Mesendoderm (in vitro differentiated cells): Measurements from ENCODE around the gene TSSC4.

Experiments used
- DNase-seq: peaks from one replicate; pipeline ENCODE4 v3.0.0; 2013
- H2AK5ac ChIP-seq: 2 replicates; pipeline ENCODE4 v1.6.1; 2013; ENCODE audit warnings: low read length, inconsistent platforms
- H2BK120ac ChIP-seq: 2 replicates; pipeline ENCODE4 v1.6.1; 2013; ENCODE audit warnings: low read depth, mild to moderate bottlenecking, low read length, moderate library complexity, mixed read lengths
- H2BK15ac ChIP-seq: replicated peaks from 2 replicates; pipeline ENCODE4 v1.6.1; 2013; ENCODE audit warnings: low read depth, mild to moderate bottlenecking, moderate library complexity
- H2BK5ac ChIP-seq: 2 replicates; pipeline ENCODE4 v1.6.1; 2013; ENCODE audit warnings: low read length, inconsistent platforms
- H3K18ac ChIP-seq: 2 replicates; pipeline ENCODE4 v1.6.1; 2013; ENCODE audit warnings: mild to moderate bottlenecking, low read length, mixed read lengths
- H3K23ac ChIP-seq: one replicate; pipeline ENCODE4 v1.6.1; 2013; ENCODE audit warnings: low read length
- H3K27ac ChIP-seq: 2 replicates; pipeline ENCODE4 v1.5.1; 2013; ENCODE audit warnings: low read depth, mild to moderate bottlenecking, inconsistent platforms, low read length, moderate library complexity
- H3K27me3 ChIP-seq: 2 replicates; pipeline ENCODE4 v1.6.1; 2013; ENCODE audit warnings: low read length, control low read depth, mild to moderate bottlenecking, inconsistent platforms; ENCODE audit not compliant: insufficient read depth, poor library complexity
- H3K36me3 ChIP-seq: 2 replicates; pipeline ENCODE4 v1.6.1; 2013; ENCODE audit warnings: low read length, inconsistent platforms; ENCODE audit not compliant: control insufficient read depth, insufficient read depth
- H3K4ac ChIP-seq: one replicate; pipeline ENCODE4 v1.6.1; 2013; ENCODE audit warnings: low read depth, mild to moderate bottlenecking, low read length, moderate library complexity
- H3K4me1 ChIP-seq: 2 replicates; pipeline ENCODE4 v1.6.1; 2013; ENCODE audit warnings: low read depth, low read length, inconsistent platforms; ENCODE audit not compliant: control insufficient read depth
- H3K4me2 ChIP-seq: 2 replicates; pipeline ENCODE4 v1.6.1; 2013; ENCODE audit warnings: low read length
- H3K4me3 ChIP-seq: 2 replicates; pipeline ENCODE4 v1.5.1; 2013; ENCODE audit warnings: mild to moderate bottlenecking, low read length
- H3K56ac ChIP-seq: one replicate; pipeline ENCODE4 v1.6.1; 2013; ENCODE audit warnings: low read length
- H3K79me1 ChIP-seq: 2 replicates; pipeline ENCODE4 v1.6.1; 2013; ENCODE audit warnings: low read length, inconsistent platforms
- H3K79me2 ChIP-seq: 2 replicates; pipeline ENCODE4 v1.6.1; 2013; ENCODE audit warnings: mild to moderate bottlenecking, low read length; ENCODE audit not compliant: control insufficient read depth, insufficient read depth
- H3K9ac ChIP-seq: 2 replicates; pipeline ENCODE4 v1.6.1; 2013; ENCODE audit warnings: low read length, inconsistent platforms
- H4K5ac ChIP-seq: one replicate; pipeline ENCODE4 v1.6.1; 2013; ENCODE audit warnings: low read length
- H4K8ac ChIP-seq: one replicate; pipeline ENCODE4 v1.6.1; 2013; ENCODE audit warnings: low read depth, mild to moderate bottlenecking, control low read depth, low read length, moderate library complexity
- WGBS: extraction: QIAGEN DNeasy Blood & Tissue Kit; methylation state at CpG from one replicate; pipeline ENCODE4 v1.1.7; 2013; ENCODE audit warnings: low lambda C conversion rate, missing lambda C conversion rate; ENCODE audit not compliant: insufficient coverage; ENCODE audit errors: extremely low coverage; 5-methylcytosine and 5-hydroxymethylcytosine counted together

TSSC4 gene

GRCh38 chr11:2432628-2433071 lies 32.1 kb downstream of the TSSC4 start:
- H3K27ac ChIP-seq: no peak overlapping the region
- no peak overlapping the region for H3K4me3 ChIP-seq
- H3K9ac ChIP-seq: no peak overlapping the region
- H2AK5ac ChIP-seq: no peak overlapping the region
- H3K4me2 ChIP-seq: no peak overlapping the region
- H3K56ac ChIP-seq: no peak overlapping the region
- WGBS: no CpG with 5 or more reads among the region's 13 CpGs
- DNase-seq: no peak
- no peaks in the 10 kb centered on the region for H3K79me2 ChIP-seq
- no peak overlapping the region for H2BK120ac ChIP-seq
- no peak overlapping the region for H3K4ac ChIP-seq
- H3K18ac ChIP-seq: no peak overlapping the region
- no peaks in the 10 kb centered on the region for H3K79me1 ChIP-seq
- H3K4me1 ChIP-seq: no peaks in the 10 kb centered on the region
- H3K27me3 ChIP-seq: no peaks in the 10 kb centered on the region
- no peak overlapping the region for H4K8ac ChIP-seq
- H2BK15ac ChIP-seq: no peak overlapping the region
- no peak overlapping the region for H2BK5ac ChIP-seq
- no peak overlapping the region for H4K5ac ChIP-seq
- no peak overlapping the region for H3K23ac ChIP-seq
- H3K36me3 ChIP-seq: no peaks in the 10 kb centered on the region

GRCh38 chr11:2433106-2433925 lies 32.8 kb downstream of the TSSC4 start:
- Histone ChIP-seq H3K4me1 (no peaks in the 10 kb centered on the region), H4K5ac (no peak overlapping the region), H3K18ac (no peak overlapping the region), H3K27me3 (no peaks in the 10 kb centered on the region), H3K4me3 (no peak overlapping the region), H3K27ac (no peak overlapping the region), H3K4me2 (no peak overlapping the region), H3K36me3 (no peaks in the 10 kb centered on the region), H3K79me2 (no peaks in the 10 kb centered on the region), H2AK5ac (no peak overlapping the region), H2BK15ac (no peak overlapping the region), H3K23ac (no peak overlapping the region), H3K56ac (no peak overlapping the region), H3K79me1 (no peaks in the 10 kb centered on the region), H2BK5ac (no peak overlapping the region), H2BK120ac (no peak overlapping the region), H3K4ac (no peak overlapping the region), H4K8ac (no peak overlapping the region), H3K9ac (no peak overlapping the region)
- DNase-seq: no peak
- WGBS: no CpG with 5 or more reads among the region's 22 CpGs

- no peak overlapping the region for H2AK5ac ChIP-seq
- H3K27ac ChIP-seq: no peak overlapping the region
- H3K56ac ChIP-seq: no peak overlapping the region
- no peak overlapping the region for H3K4ac ChIP-seq
- no peak for DNase-seq
- no peaks in the 10 kb centered on the region for H3K79me2 ChIP-seq
- no peak overlapping the region for H3K23ac ChIP-seq
- no peak overlapping the region for H3K4me2 ChIP-seq
- H3K4me1 ChIP-seq: no peaks in the 10 kb centered on the region
- H4K8ac ChIP-seq: no peak overlapping the region
- H4K5ac ChIP-seq: no peak overlapping the region
- H3K36me3 ChIP-seq: no peaks in the 10 kb centered on the region
- H3K79me1 ChIP-seq: no peaks in the 10 kb centered on the region
- H2BK5ac ChIP-seq: no peak overlapping the region
- H3K27me3 ChIP-seq: no peaks in the 10 kb centered on the region
- H2BK15ac ChIP-seq: no peak overlapping the region
- H3K9ac ChIP-seq: no peak overlapping the region
- H3K4me3 ChIP-seq: no peak overlapping the region
- no CpG with 5 or more reads among the region's 8 CpGs for WGBS
- H2BK120ac ChIP-seq: no peak overlapping the region
- no peak overlapping the region for H3K18ac ChIP-seq
Observed at GRCh38 chr11:2434008-2434407, 33.5 kb downstream of the TSSC4 start.

- Histone ChIP-seq H3K4me3 (no peak overlapping the region), H3K27me3 (no peaks in the 10 kb centered on the region), H3K56ac (no peak overlapping the region), H4K5ac (no peak overlapping the region), H4K8ac (no peak overlapping the region), H2AK5ac (no peak overlapping the region), H2BK120ac (no peak overlapping the region), H3K23ac (no peak overlapping the region), H3K4ac (no peak overlapping the region), H3K4me2 (no peak overlapping the region), H3K4me1 (no peaks in the 10 kb centered on the region), H3K36me3 (no peaks in the 10 kb centered on the region), H3K27ac (no peak overlapping the region), H3K9ac (no peak overlapping the region), H2BK5ac (no peak overlapping the region), H2BK15ac (no peak overlapping the region), H3K79me2 (no peaks in the 10 kb centered on the region), H3K18ac (no peak overlapping the region), H3K79me1 (no peaks in the 10 kb centered on the region)
- WGBS: no CpG with 5 or more reads among the region's 11 CpGs
- no peak for DNase-seq
Observed at GRCh38 chr11:2434506-2435255, 34.1 kb downstream of the TSSC4 start.

GRCh38 chr11:2435288-2436012 lies 34.9 kb downstream of the TSSC4 start:
- no peak overlapping the region for H3K23ac ChIP-seq
- H2BK120ac ChIP-seq: no peak overlapping the region
- H3K18ac ChIP-seq: no peak overlapping the region
- H3K27ac ChIP-seq: no peak overlapping the region
- H3K79me2 ChIP-seq: no peaks in the 10 kb centered on the region
- H3K4ac ChIP-seq: no peak overlapping the region
- H3K36me3 ChIP-seq: no peaks in the 10 kb centered on the region
- no peaks in the 10 kb centered on the region for H3K79me1 ChIP-seq
- no peak overlapping the region for H4K8ac ChIP-seq
- no CpG with 5 or more reads among the region's 12 CpGs for WGBS
- H3K4me1 ChIP-seq: no peaks in the 10 kb centered on the region
- no peak overlapping the region for H3K56ac ChIP-seq
- no peaks in the 10 kb centered on the region for H3K27me3 ChIP-seq
- no peak overlapping the region for H3K4me2 ChIP-seq
- H3K4me3 ChIP-seq: no peak overlapping the region
- no peak overlapping the region for H2BK15ac ChIP-seq
- DNase-seq: no peak
- no peak overlapping the region for H2AK5ac ChIP-seq
- H4K5ac ChIP-seq: no peak overlapping the region
- no peak overlapping the region for H2BK5ac ChIP-seq
- no peak overlapping the region for H3K9ac ChIP-seq
